Spleen (tissue), 11 donors: ENCODE results near the gene NEDD9. TPM values are rescaled to one million over a fixed set of nuclear protein-coding genes. Genes with fewer than 3 reads are reported as not detected.

Source experiments
- DNase-seq: peaks from one replicate; pipeline ENCODE4 v3.0.0-alpha.2; 2020
- H3K27ac ChIP-seq, 8 donors: fragments of 200-600 bp; sonication (generic) in 7 of 8; 1 replicate in 4 of 8; 2 replicates in 4 of 8; pipeline versions ENCODE4 v1.5.0 to v1.8.0; 2016 to 2021; ENCODE audit warnings: inconsistent platforms in 4 of 8, mild to moderate bottlenecking in 4 of 8, moderate library complexity in 1 of 8
- H3K27me3 ChIP-seq, 7 donors: fragments of 200-600 bp; sonication (generic) in 6 of 7; replicated peaks in 1 of 7; 1 replicate in 4 of 7; 2 replicates in 3 of 7; pipeline versions ENCODE4 v1.5.0 to v1.8.0; 2016 to 2021; ENCODE audit warnings: inconsistent platforms in 3 of 7, mild to moderate bottlenecking in 1 of 7
- H3K36me3 ChIP-seq, 6 donors: fragments of 200-600 bp; sonication (generic) in 5 of 6; 1 replicate in 4 of 6; 2 replicates in 2 of 6; pipeline versions ENCODE4 v1.5.0 to v1.8.0; 2016 to 2021; ENCODE audit warnings: inconsistent platforms in 2 of 6
- H3K4me1 ChIP-seq, 6 donors: fragments of 200-600 bp; sonication (generic) in 5 of 6; 1 replicate in 3 of 6; 2 replicates in 3 of 6; pipeline versions ENCODE4 v1.5.0 to v1.8.0; 2016 to 2021; ENCODE audit warnings: inconsistent platforms in 3 of 6
- H3K4me3 ChIP-seq, 8 donors: fragments of 200-600 bp; sonication (generic) in 7 of 8; 1 replicate in 4 of 8; 2 replicates in 4 of 8; pipeline versions ENCODE4 v1.5.0 to v1.8.0; 2016 to 2021; ENCODE audit warnings: inconsistent platforms in 4 of 8, mild to moderate bottlenecking in 4 of 8, moderate library complexity in 2 of 8
- H3K9me3 ChIP-seq, 8 donors: fragments of 200-600 bp; sonication (generic) in 7 of 8; 1 replicate in 4 of 8; 2 replicates in 4 of 8; pipeline versions ENCODE4 v1.5.0 to v1.8.0; 2016 to 2021; ENCODE audit warnings: inconsistent platforms in 4 of 8
- POLR2A ChIP-seq, 3 donors: fragments of 450-650 bp; IDR thresholded peaks; one replicate each; pipeline ENCODE4 v1.5.1; 2017; ENCODE audit warnings: antibody characterized with exemption in 3 of 3, mild to moderate bottlenecking in 1 of 3
- POLR2AphosphoS5 ChIP-seq, 3 donors: sonication (generic); formaldehyde crosslinking; IDR thresholded peaks; one replicate each; pipeline ENCODE4 v1.5.1; 2017; ENCODE audit warnings: antibody characterized with exemption in 3 of 3
- WGBS, 5 donors: extraction: QIAGEN DNeasy Blood & Tissue Kit in 3 of 5; methylation state at CpG; one replicate each; pipeline versions ENCODE4 v1.1.5 to v1.1.7; 2013 to 2018; 5-methylcytosine and 5-hydroxymethylcytosine counted together
- intact Hi-C: fragments of 100-400 bp; cut with DNase I; formaldehyde crosslinking; loops from one replicate; pipeline ENCODE4 v1.15.0; 2023; ENCODE audit warnings: low total_unique reads
- polyA plus RNA-seq, 3 donors: library from polyadenylated mRNA; stranded (reverse); fragments of 200-250 nt; gene quantifications; one replicate each; pipeline ENCODE4 v1.2.1, GENCODE V29; 2013
- total RNA-seq, 7 donors: library from RNA; depleted of rRNA in 3 of 7; stranded (reverse); fragments of >200 nt in 3 of 7; fragmentation: NEBNext Ultra II Directional in 4 of 7; extraction: Animal tissue kit (Norgen Biotek cat#: 25700) in 4 of 7; gene quantifications; one replicate each; pipeline versions ENCODE4 v1.1.0 to v1.2.1, GENCODE V29; 2016 to 2021
- TF ChIP-seq, protein P1 (sequence below), 11 experiments: fragments of 200-600 bp in 7 of 11; fragments of 450-650 bp in 4 of 11; sonication (generic) in 4 of 11; IDR thresholded peaks in 8 of 11; conservative IDR thresholded peaks in 3 of 11; 1 replicate in 7 of 11; 2 replicates in 4 of 11; pipeline versions ENCODE4 v1.4.0 to v1.8.0; 2016 to 2021; ENCODE audit warnings: antibody characterized with exemption in 11 of 11, inconsistent platforms in 4 of 11, mild to moderate bottlenecking in 1 of 11
- donor health status: healthy with polysubstance abuse.
- donor health status: DM: no; HTN: no; CAD: no; lungs with moderate emphysema.
- donor health status: DM: no; HTN: no; CAD: no.
- donor health status: Bipolar disorder and iron deficiency.
- donor health status: healthy.
- donor health status: DM: no; HTN: no; CAD: no.
- donor health status: DM: yes; HTN: yes; CAD: no.

NEDD9 gene
- total and polyA plus RNA-seq, 10 donors = 16.1 to 208 (median 115) TPM

DNA sequence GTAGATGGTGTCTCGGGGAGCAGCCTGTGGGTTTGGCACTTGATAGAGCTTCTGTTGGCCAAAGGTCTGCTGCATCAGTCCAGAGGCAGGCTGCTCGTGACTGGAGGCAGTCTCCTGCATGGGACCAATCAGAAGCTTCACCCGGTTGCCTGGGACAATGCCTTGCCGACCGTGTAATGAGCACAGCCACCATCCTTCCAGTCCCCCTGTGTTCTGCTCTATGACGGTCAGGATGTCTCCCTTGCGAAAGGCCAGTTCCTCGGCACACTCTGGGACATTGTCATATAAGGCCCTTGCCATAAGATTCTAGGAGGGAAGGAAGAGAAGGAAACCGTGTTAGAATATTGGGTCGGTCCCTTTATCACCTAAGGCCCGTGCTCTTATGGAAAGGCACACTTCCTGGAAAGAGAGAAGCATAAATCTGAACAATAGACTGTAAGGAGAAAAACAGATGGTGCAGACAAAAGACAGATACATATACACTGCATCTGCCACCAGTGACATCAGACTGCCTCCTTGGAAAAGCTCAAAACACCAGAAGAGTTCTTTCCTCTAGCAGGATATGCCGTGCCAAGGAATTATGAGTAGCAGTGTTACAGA lies 18.9 kb downstream of the NEDD9 start:
- Histone ChIP-seq H3K27me3 (no peaks in the 10 kb centered on the region), H3K36me3 (peaks cover 0 to 96% (median 25%) of the 10 kb centered on the region in 6 donors), H3K4me1 (peaks cover 1 to 98% (median 55%) of the 10 kb centered on the region in 6 donors), H3K27ac (peak overlapping the region in 3 of 8 donors; percentile 32 to 80 (median 55)), H3K9me3 (no peaks in the 10 kb centered on the region), H3K4me3 (no peak overlapping the region)
- no peak for DNase-seq
- no peak for TF ChIP-seq POLR2A (IDR thresholded peaks at IDR 0.05)
- no peak for TF ChIP-seq POLR2AphosphoS5 (IDR thresholded peaks at IDR 0.05)
- TF ChIP-seq, protein P1, sequence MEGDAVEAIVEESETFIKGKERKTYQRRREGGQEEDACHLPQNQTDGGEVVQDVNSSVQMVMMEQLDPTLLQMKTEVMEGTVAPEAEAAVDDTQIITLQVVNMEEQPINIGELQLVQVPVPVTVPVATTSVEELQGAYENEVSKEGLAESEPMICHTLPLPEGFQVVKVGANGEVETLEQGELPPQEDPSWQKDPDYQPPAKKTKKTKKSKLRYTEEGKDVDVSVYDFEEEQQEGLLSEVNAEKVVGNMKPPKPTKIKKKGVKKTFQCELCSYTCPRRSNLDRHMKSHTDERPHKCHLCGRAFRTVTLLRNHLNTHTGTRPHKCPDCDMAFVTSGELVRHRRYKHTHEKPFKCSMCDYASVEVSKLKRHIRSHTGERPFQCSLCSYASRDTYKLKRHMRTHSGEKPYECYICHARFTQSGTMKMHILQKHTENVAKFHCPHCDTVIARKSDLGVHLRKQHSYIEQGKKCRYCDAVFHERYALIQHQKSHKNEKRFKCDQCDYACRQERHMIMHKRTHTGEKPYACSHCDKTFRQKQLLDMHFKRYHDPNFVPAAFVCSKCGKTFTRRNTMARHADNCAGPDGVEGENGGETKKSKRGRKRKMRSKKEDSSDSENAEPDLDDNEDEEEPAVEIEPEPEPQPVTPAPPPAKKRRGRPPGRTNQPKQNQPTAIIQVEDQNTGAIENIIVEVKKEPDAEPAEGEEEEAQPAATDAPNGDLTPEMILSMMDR (IDR thresholded peaks at IDR 0.05 in 8 of 11, conservative IDR thresholded peaks at IDR 0.05 in 3 of 11) = no peak
- intact Hi-C loops = no loop called here
- 86 to 93% (median 89%) methylated on average over 12 of the region's 12 CpGs for WGBS, 5 donors

DNA sequence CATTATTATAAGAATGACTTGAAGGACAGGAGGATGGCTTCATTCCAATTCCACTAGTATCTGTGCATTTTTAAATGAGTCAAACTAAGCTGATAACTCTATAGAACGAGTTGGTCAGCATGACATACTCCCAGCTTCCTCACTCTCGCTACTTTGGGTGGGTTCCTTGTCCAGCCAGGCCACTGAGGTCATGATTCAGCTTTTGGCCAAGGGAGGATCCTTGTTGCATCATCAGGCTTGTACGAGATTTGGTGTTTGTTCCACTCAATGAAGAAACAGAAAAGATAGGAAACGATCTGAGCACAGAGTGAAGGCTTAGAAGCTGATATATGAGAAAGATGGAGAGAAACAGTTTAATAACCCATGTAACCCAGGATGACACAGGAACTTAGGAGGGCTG lies 19.8 kb downstream of the NEDD9 start:
- no peak for DNase-seq
- intact Hi-C loops = no loop called here
- peaks cover 0 to 100% (median 25%) of the 10 kb centered on the region in 6 donors for H3K36me3 ChIP-seq
- H3K27me3 ChIP-seq = no peaks in the 10 kb centered on the region
- peak overlapping the region in 3 of 8 donors; percentile 32 to 80 (median 55) for H3K27ac ChIP-seq
- no peak overlapping the region for H3K4me3 ChIP-seq
- peaks cover 0 to 98% (median 53%) of the 10 kb centered on the region in 6 donors for H3K4me1 ChIP-seq
- WGBS, 5 donors = 43 to 75% (median 58%) methylated on average over 4 of the region's 4 CpGs
- TF ChIP-seq POLR2AphosphoS5 (IDR thresholded peaks at IDR 0.05) = peak in 1 of 3 donors; percentile 78
- TF ChIP-seq, protein P1 (IDR thresholded peaks at IDR 0.05 in 8 of 11, conservative IDR thresholded peaks at IDR 0.05 in 3 of 11) = no peak
- TF ChIP-seq POLR2A (IDR thresholded peaks at IDR 0.05) = no peak
- H3K9me3 ChIP-seq = no peaks in the 10 kb centered on the region

DNA sequence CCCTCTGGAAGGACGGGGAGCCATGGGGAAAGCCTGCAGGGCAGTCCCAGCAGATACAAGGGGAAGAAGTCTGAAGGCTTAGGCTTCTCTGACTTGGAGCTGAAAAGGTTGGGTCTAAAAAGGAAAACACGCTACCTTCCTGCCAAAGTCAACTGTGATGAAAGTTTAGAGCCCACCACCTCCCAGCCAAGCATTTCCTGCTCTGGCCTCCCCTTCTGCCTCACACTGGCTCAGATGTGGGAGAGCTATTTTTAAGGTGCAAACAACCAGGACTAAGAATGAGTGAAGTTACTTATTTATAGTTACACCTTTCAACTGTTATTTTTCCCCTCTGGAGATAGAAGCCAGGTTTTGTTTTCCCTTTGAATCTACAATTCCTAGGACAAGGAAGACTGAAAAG lies 21.2 kb downstream of the NEDD9 start:
- Histone ChIP-seq H3K27ac (peak overlapping the region in 6 of 8 donors; percentile 5 to 80 (median 28)), H3K36me3 (peaks cover 0 to 100% (median 25%) of the 10 kb centered on the region in 6 donors), H3K4me1 (peaks cover 0 to 98% (median 58%) of the 10 kb centered on the region in 6 donors), H3K9me3 (no peaks in the 10 kb centered on the region), H3K27me3 (no peaks in the 10 kb centered on the region), H3K4me3 (no peak overlapping the region)
- WGBS, 5 donors = 66 to 86% (median 74%) methylated on average over 2 of the region's 2 CpGs
- TF ChIP-seq, protein P1 (IDR thresholded peaks at IDR 0.05 in 8 of 11, conservative IDR thresholded peaks at IDR 0.05 in 3 of 11) = no peak
- TF ChIP-seq POLR2A (IDR thresholded peaks at IDR 0.05) (no peak), POLR2AphosphoS5 (IDR thresholded peaks at IDR 0.05) (no peak)
- intact Hi-C loops = no loop called here
- no peak for DNase-seq

DNA sequence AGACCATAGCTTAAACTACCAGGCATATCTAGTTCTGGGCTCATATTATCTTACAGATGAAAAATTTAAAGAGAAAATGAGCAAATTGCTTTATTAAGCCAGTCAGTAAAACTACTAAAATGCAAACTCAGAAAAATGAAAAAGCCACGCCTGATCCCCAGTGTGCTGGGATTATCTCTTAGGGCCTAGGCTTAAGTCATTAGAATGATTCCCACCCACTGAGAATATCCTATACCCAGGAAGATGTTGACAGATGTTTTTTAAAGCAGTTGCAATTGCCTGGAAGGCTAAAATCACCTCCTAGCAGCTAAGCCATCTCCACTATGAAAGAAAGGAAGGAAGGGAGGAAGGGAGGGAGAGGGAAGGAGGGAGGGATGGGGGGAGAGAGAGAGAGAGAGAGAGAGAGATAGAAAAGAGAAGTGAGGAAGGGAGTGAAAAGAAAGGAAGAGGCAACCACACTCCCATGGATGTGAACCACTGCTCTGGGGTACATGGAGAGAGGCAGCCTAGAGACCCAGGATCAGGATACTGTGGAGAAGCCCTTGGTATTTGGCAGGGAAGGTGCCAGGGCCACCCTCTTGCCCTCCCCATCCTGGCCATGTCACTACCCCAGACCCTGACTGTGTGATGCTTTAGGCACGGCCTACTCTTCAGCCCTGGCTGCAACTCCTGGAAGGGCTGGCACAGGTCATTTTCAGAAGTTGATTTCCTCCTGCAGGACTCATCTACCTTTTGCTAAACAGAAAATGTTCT lies 21.9 kb downstream of the NEDD9 start:
- intact Hi-C loops = no loop called here
- Histone ChIP-seq H3K9me3 (no peaks in the 10 kb centered on the region), H3K27ac (peak overlapping the region in 6 of 8 donors; percentile 23 to 80 (median 48)), H3K4me1 (peaks cover 0 to 98% (median 61%) of the 10 kb centered on the region in 6 donors), H3K4me3 (no peak overlapping the region), H3K27me3 (no peaks in the 10 kb centered on the region), H3K36me3 (peaks cover 0 to 100% (median 25%) of the 10 kb centered on the region in 6 donors)
- DNase-seq = no peak
- no peak for TF ChIP-seq POLR2A (IDR thresholded peaks at IDR 0.05)
- TF ChIP-seq, protein P1 (IDR thresholded peaks at IDR 0.05 in 8 of 11, conservative IDR thresholded peaks at IDR 0.05 in 3 of 11) = no peak
- no peak for TF ChIP-seq POLR2AphosphoS5 (IDR thresholded peaks at IDR 0.05)
- WGBS, 5 donors = 69 to 87% (median 82%) methylated on average over 2 of the region's 2 CpGs
